Neural progenitor cell (in vitro differentiated cells): ENCODE results near the gene THRB. TPM values are rescaled to one million over a fixed set of nuclear protein-coding genes. Genes with fewer than 3 reads are reported as not detected.

Source experiments
- DNase-seq: peaks from one replicate; pipeline ENCODE4 v3.0.0-alpha.2; 2016; ENCODE audit warnings: low spot score
- H2AFZ ChIP-seq: fragments of 200-600 bp; sonication (generic); replicated peaks from 2 replicates; pipeline ENCODE4 v1.6.1; 2016; ENCODE audit warnings: antibody characterized with exemption
- H3F3A ChIP-seq: fragments of 200-600 bp; sonication (generic); 2 replicates; pipeline ENCODE4 v1.6.1; 2016; ENCODE audit warnings: antibody characterized with exemption, low read depth
- H3K27ac ChIP-seq: fragments of 200-600 bp; sonication (generic); 2 replicates; pipeline ENCODE4 v1.5.1; 2016; ENCODE audit warnings: mild to moderate bottlenecking
- H3K27me3 ChIP-seq: fragments of 200-600 bp; sonication (generic); 2 replicates; pipeline ENCODE4 v1.6.1; 2016; ENCODE audit warnings: mild to moderate bottlenecking, moderate library complexity
- H3K36me3 ChIP-seq: fragments of 200-600 bp; sonication (generic); 2 replicates; pipeline ENCODE4 v1.5.1; 2016
- H3K4me1 ChIP-seq: fragments of 200-600 bp; sonication (generic); 2 replicates; pipeline ENCODE4 v1.6.1; 2016; ENCODE audit warnings: mixed run types
- H3K4me2 ChIP-seq: fragments of 200-600 bp; sonication (generic); 2 replicates; pipeline ENCODE4 v1.6.1; 2016
- H3K4me3 ChIP-seq: fragments of 200-600 bp; sonication (generic); 2 replicates; pipeline ENCODE4 v1.5.1; 2016
- H3K79me2 ChIP-seq: fragments of 200-600 bp; sonication (generic); 2 replicates; pipeline ENCODE4 v1.6.1; 2016; ENCODE audit warnings: low read depth
- H3K9ac ChIP-seq: fragments of 200-600 bp; sonication (generic); 2 replicates; pipeline ENCODE4 v1.6.1; 2016
- H3K9me3 ChIP-seq: fragments of 200-600 bp; sonication (generic); 2 replicates; pipeline ENCODE4 v1.5.1; 2016; ENCODE audit warnings: low read depth
- H4K20me1 ChIP-seq: fragments of 200-600 bp; sonication (generic); 2 replicates; pipeline ENCODE4 v1.6.1; 2016; ENCODE audit warnings: low read depth
- H3K27ac Mint-ChIP-seq: 3 replicates; pipeline ENCODE4 v1.8.0; 2021; ENCODE audit warnings: mixed read lengths
- H3K27me3 Mint-ChIP-seq: 2 replicates; pipeline ENCODE4 v1.8.0; 2022; ENCODE audit warnings: low read depth, mild to moderate bottlenecking, inconsistent platforms, moderate library complexity, mixed read lengths; ENCODE audit not compliant: insufficient read depth
- H3K36me3 Mint-ChIP-seq: 3 replicates; pipeline ENCODE4 v1.8.0; 2021; ENCODE audit warnings: mixed read lengths
- H3K4me1 Mint-ChIP-seq: 3 replicates; pipeline ENCODE4 v1.8.0; 2021; ENCODE audit warnings: mixed read lengths
- H3K4me3 Mint-ChIP-seq: 3 replicates; pipeline ENCODE4 v1.8.0; 2021; ENCODE audit warnings: mild to moderate bottlenecking, moderate library complexity, mixed read lengths
- H3K9me3 Mint-ChIP-seq: 3 replicates; pipeline ENCODE4 v1.8.0; 2020; ENCODE audit warnings: mixed read lengths
- CTCF ChIP-seq: fragments of 200-600 bp; sonication (generic); IDR thresholded peaks from 2 replicates; pipeline ENCODE4 v1.5.1; 2017; ENCODE audit warnings: antibody characterized with exemption, mild to moderate bottlenecking
- EZH2 ChIP-seq: fragments of 200-600 bp; sonication (generic); IDR thresholded peaks from 2 replicates; pipeline ENCODE4 v1.6.1; 2017; ENCODE audit warnings: antibody characterized with exemption, mild to moderate bottlenecking, moderate library complexity
- EZH2phosphoT487 ChIP-seq: fragments of 200-600 bp; sonication (generic); IDR thresholded peaks from 2 replicates; pipeline ENCODE4 v1.6.1; 2017; ENCODE audit warnings: antibody characterized with exemption
- total RNA-seq: library from RNA; depleted of rRNA; stranded (reverse); fragments of >200 nt; gene quantifications from 2 replicates; pipeline ENCODE4 v1.2.3, GENCODE V29; 2015; ENCODE audit warnings: low replicate concordance

Gene THRB
- total RNA-seq, 1 donor from 2014 or later: 1.2 TPM

- Histone ChIP-seq H3K36me3 (no peaks in the 10 kb centered on the region), H3K9ac (no peak overlapping the region), H3K4me1 (peaks cover 12% of the 10 kb centered on the region), H3F3A (no peaks in the 10 kb centered on the region), H3K79me2 (no peaks in the 10 kb centered on the region), H3K27ac (no peak overlapping the region), H3K4me2 (no peak overlapping the region), H3K9me3 (no peaks in the 10 kb centered on the region), H3K27me3 (no peaks in the 10 kb centered on the region), H2AFZ (no peak overlapping the region), H3K4me3 (no peak overlapping the region), H4K20me1 (no peaks in the 10 kb centered on the region)
- Mint-ChIP-seq H3K27me3 (peaks cover 2% of the 10 kb centered on the region), H3K4me1 (peaks cover 2% of the 10 kb centered on the region), H3K27ac (no peak overlapping the region), H3K4me3 (no peak overlapping the region), H3K9me3 (peaks cover 3% of the 10 kb centered on the region), H3K36me3 (peaks cover 1% of the 10 kb centered on the region)
- DNase-seq: no peak
- TF ChIP-seq EZH2 (no peak), CTCF (no peak), EZH2phosphoT487 (no peak)
Measured at GRCh38 chr3:24119321-24119751, 375.3 kb downstream of the THRB start.

GRCh38 chr3:24117508-24117907 lies 377.1 kb downstream of the THRB start:
- Mint-ChIP-seq H3K4me3 (no peak overlapping the region), H3K9me3 (no peaks in the 10 kb centered on the region), H3K27ac (no peak overlapping the region), H3K36me3 (peaks cover 1% of the 10 kb centered on the region), H3K4me1 (no peaks in the 10 kb centered on the region), H3K27me3 (peaks cover 2% of the 10 kb centered on the region)
- no peaks in the 10 kb centered on the region for H3F3A ChIP-seq
- H3K4me3 ChIP-seq: no peak overlapping the region
- no peak for DNase-seq
- no peak overlapping the region for H3K4me2 ChIP-seq
- no peak overlapping the region for H3K27ac ChIP-seq
- H4K20me1 ChIP-seq: no peaks in the 10 kb centered on the region
- H3K4me1 ChIP-seq: peaks cover 7% of the 10 kb centered on the region
- TF ChIP-seq EZH2phosphoT487: no peak
- no peak for TF ChIP-seq CTCF
- TF ChIP-seq EZH2: no peak
- H3K9me3 ChIP-seq: no peaks in the 10 kb centered on the region
- no peaks in the 10 kb centered on the region for H3K36me3 ChIP-seq
- no peaks in the 10 kb centered on the region for H3K27me3 ChIP-seq
- no peak overlapping the region for H2AFZ ChIP-seq
- no peaks in the 10 kb centered on the region for H3K79me2 ChIP-seq
- no peak overlapping the region for H3K9ac ChIP-seq

- Histone ChIP-seq H3K4me1 (no peaks in the 10 kb centered on the region), H3K4me2 (no peak overlapping the region), H3K27me3 (no peaks in the 10 kb centered on the region), H3K27ac (no peak overlapping the region), H2AFZ (peak overlapping the region; percentile 20), H3K9ac (no peak overlapping the region), H4K20me1 (no peaks in the 10 kb centered on the region), H3K9me3 (no peaks in the 10 kb centered on the region), H3F3A (no peaks in the 10 kb centered on the region), H3K79me2 (no peaks in the 10 kb centered on the region), H3K36me3 (no peaks in the 10 kb centered on the region), H3K4me3 (no peak overlapping the region)
- DNase-seq: no peak
- no peak overlapping the region for H3K27ac Mint-ChIP-seq
- TF ChIP-seq EZH2: no peak
- no peak for TF ChIP-seq EZH2phosphoT487
- no peak for TF ChIP-seq CTCF
- no peak overlapping the region for H3K4me3 Mint-ChIP-seq
- H3K9me3 Mint-ChIP-seq: no peaks in the 10 kb centered on the region
- H3K4me1 Mint-ChIP-seq: no peaks in the 10 kb centered on the region
- H3K27me3 Mint-ChIP-seq: no peaks in the 10 kb centered on the region
- no peaks in the 10 kb centered on the region for H3K36me3 Mint-ChIP-seq
Measured at GRCh38 chr3:24111711-24112110, 382.9 kb downstream of the THRB start.
